Fibroblast of the conjunctiva (primary cell): ENCODE results near the gene TMX2.
A peak's percentile ranks its signal among the peaks of the same experiment; 100 is the strongest.
"Not testable (repeated sequence)": the region's sequence is repeated elsewhere in the genome, so short reads cannot be mapped to it uniquely, and the experiment has no call there.

Experiments used
- DNase-seq: peaks from one replicate; pipeline ENCODE4 v3.0.0-alpha.2; 2010; ENCODE audit warnings: low read depth

TMX2 gene

DNA sequence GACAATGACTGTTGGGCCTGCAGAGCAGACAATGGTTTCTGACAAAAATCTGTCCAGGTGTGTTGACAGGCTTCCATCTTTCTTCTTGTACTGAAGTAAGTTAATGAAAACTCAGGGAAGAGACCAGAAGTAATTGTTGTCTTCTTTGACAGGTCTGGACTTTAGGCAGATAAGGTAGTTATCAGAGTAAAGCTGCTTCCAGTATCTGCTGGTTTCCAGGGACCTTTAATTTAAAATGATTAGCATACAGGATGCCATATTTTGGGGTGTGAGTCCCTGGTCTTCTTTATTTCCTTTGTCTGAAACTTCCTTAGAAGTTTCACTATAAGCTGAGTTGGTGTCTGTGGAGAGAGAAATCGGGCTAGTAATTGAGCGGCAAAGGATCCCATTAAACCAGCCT is 1.4 kb downstream of the TMX2 start:
- DNase-seq: no peak

DNA sequence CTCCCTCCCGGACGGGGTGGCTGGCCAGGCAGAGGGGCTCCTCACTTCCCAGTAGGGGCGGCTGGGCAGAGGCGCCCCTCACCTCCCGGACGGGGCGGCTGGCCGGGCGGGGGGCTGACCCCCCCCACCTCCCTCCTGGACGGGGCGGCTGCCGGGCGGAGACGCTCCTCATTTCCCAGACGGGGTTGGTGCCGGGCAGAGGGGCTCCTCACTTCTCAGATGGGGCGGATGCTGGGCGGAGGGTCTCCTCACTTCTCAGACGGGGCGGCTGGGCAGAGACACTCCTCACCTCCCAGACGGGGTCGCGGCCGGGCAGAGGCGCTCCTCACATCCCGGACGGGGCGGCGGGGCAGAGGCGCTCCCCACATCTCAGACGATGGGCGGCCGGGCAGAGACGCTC is 4.3 kb downstream of the TMX2 start:
- DNase-seq: not testable (repeated sequence)

DNA sequence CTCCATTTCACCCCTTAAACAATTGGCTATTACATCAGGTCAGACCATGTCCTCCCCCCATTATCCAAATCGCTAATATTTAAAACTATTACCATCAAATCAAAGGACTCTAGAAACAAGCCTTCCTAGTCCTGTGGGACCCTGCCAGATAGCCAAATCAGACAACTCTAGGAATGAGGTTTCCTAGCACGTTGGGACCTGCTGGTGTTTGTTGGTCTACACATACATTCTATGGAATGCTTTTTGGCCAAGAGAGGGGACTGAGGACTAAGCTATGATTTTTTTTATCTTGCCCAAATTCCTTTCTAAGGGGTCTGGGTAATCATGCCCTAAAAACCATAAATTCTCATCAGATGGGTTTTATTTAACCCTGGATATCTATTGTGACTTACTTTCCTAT is 14.8 kb downstream of the TMX2 start:
- DNase-seq: no peak

DNA sequence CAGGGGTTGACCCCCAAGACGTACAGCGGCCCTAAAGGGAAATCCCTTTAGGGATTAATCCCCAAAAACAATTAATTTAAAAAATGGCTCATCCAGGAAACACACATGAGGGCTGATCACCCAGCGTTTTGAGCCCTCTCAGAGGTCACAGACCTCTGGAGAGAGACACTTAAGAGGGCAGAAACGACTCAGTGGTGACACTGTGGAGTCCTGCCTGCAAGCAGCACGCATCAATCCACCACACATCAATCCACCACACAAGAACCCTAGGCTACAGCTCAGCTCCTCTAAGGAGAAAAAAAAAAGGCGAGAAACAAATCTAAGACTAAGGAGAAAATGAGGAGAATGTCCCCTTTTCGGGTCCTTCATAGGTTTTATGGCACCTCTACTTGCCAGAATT is 16.4 kb downstream of the TMX2 start:
- no peak for DNase-seq

DNA sequence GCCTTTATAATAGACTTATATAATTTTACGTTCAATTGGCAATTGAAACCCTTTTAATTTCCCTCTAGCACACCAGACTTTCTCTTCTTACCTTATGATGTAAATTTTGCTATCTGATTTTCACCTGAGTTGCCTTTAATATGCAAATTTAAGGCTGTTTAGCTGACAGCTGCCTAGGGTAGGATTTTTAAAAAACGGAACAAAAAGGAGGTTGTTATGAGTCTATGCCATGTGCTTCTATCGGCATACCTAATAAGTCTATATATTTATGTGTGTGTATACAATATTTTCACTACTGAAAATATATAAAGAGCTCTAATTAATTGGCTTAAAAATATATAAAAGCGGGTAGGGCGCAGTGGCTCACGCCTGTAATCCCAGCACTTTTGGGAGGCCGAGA is 17.1 kb downstream of the TMX2 start:
- no peak for DNase-seq

DNA sequence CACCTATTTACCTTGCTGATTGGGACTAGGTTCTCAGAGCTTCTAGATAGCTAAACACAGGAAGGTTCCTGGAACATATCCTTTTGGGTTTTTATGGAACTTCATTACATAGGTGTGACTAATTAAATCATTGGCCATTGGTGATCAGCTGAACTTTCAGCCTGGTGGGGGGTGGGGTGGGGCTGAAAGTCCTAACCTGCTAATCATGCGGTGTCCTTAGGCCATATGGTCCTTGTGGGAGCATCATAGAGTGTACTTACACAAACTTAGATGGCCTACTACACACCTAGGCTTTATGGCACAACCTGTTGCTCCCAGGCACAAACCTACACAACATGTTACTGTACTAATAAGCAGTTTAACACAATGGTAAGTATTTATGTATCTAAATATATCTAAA is 20.3 kb downstream of the TMX2 start:
- DNase-seq: no peak

DNA sequence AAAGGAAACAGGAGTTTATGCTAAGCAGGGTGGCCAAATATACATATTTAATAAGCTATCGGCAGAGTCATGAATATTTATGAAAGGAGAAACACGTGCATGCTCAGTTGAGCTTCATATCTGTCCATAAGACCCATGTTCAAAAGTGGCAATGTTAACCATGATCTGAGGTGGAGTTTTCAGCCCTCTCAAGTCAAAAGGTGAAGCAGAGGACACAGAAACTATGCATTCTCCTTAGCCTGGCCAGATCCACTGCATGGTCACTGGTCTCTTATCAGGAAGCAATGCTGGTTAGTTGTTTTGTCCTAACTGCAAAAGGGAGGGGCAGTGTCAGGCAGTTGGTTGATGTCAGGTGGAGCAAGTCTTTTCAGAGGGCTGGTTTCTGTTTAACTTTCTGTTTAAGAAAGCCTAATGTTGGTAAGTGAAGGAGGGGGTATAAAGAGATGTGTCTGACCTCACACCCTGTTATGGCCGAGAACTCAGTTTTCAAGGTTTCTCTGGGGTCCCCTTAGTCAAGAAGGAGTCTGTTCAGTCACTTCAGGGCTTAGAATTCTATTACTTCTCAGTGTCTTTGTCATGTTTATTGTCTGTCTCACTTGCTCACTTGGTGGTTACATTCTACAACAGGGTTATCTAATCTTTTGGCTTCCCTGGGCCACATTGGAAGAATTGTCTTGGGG is 23.4 kb downstream of the TMX2 start:
- no peak for DNase-seq

DNA sequence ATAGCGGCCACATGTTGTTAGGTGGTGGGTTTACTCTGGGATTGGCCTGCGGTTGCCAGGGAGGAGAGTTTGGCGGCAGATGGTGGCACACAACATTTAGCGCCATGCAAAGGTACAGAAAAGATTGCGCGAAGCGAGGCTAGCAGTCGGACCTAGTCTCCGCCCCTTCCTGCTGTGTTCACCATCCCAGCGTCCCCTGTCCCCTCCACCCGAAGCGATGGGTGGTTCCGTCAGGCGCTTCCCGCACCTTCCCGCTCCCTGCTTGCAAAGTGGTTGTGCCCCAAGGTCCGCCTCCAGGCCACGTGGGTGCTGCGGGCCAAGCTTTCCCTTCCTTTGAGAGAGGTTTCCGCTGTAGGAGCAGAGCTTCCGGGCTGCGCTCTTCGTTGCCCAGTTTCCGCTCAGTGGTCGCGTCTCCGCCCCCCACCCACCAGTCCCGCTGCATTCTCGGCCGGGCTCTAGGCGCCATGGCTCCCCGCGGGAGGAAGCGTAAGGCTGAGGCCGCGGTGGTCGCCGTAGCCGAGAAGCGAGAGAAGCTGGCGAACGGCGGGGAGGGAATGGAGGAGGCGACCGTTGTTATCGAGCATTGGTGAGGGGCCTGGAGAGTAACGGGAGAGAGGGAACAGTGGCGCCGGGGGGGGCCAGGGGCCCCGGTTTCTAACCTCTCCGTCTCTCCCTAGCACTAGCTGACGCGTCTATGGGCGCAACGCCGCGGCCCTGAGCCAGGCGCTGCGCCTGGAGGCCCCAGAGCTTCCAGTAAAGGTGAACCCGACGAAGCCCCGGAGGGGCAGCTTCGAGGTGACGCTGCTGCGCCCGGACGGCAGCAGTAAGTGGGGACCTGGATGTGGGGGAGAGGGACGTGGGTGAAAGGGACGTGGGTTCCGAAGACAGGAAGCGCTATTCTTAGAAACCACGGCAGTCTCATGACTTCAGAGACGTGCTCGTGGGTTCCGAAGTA is 29.0 kb downstream of the TMX2 start, which contains the start of gene SELENOH:
SELENOH (plus strand) TSS at position 360 of the 955 bp plus-strand sequence; CDS start at position 465, 105 bp downstream.
- peak; percentile 97 for DNase-seq

DNA sequence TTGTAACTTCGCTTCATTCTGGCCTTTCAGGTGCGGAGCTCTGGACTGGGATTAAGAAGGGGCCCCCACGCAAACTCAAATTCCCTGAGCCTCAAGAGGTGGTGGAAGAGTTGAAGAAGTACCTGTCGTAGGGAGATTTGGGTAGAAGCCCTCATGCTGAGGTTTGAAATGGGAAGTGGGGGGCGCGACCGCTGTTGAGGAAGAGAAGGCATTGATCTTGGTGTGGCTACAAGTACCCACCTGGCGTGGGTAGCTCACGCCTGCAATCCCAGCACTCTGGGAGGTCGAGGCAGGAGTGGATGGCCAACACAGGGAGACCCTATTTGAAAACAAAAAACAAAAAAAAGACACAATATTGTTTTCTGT is 29.7 kb downstream of the TMX2 start:
- no peak for DNase-seq

DNA sequence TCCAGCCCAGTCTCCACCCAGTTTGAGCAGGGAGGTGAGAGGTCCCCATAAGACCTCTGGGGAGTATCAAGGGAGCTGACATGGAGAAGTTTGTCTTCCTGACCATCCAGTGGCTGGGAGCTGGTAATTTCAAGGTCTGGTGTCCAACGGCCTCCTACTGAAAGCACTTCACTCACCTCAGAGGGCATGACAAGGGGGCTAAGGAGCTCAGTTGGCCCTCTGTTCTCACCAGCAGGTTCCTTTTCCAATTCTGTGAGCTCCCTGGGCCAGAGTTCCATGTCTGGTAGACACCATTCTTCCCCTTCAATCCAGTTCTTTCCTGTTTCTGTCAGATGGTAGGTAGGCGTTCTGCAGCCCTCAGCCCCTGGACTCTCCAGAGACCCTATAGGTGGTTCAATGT is 32.0 kb downstream of the TMX2 start:
- DNase-seq: no peak

DNA sequence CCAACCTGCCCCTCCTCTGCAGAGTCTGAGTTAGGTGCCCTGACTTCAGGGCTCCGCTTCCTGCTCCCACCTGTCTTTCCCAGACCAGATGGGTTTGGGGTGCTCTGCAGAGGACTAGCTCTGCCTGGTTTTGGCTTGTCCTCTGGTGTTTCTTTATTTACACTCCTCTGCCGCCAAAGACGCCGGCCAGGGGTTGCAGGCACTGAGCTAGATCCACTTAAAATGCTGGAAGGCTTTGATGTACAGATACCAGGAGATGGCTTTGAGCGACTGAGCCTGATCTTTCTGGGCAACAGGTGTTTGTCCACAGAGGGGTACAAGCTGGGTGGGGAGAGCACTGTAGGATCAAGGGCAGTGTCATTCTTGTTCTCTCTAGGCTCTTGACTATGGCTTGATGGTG is 32.8 kb downstream of the TMX2 start:
- DNase-seq: no peak

DNA sequence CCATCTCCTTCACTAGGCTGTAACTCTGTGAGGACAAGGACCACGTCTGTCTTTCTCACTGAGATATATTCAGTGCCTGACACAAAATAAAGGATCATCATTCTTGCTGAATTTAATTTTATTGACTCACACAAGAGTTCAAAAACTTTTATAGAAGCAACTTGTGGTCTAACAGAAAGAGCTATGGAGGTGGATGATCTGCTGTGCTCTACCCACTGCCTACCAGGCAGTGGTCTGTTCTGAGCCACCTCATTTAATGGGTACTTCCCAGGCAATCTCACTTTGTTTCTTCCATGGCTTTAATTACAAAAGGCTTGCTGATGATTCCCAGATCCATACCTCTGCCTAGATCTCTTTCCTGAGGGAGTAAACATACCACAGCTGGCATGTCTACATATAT is 34.5 kb downstream of the TMX2 start:
- DNase-seq: no peak

DNA sequence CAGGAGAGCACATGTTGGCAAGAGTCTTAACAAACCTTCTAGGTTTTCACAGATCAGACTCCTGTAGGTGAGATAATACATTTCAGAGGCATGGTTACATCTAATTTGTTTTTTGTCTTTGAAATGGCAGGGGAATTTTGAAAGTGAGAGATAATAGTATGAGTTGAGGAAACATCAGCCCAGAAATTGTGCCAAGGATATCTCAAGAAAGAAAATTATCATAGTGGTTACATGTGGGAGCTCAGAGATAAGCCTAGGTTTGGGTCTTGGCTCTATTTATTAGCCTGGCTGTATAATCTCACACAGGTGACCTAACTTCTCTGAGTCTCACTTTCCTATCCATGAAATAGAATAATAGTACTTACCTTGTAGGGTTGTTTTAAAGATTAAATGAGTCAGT is 38.8 kb downstream of the TMX2 start:
- no peak for DNase-seq

DNA sequence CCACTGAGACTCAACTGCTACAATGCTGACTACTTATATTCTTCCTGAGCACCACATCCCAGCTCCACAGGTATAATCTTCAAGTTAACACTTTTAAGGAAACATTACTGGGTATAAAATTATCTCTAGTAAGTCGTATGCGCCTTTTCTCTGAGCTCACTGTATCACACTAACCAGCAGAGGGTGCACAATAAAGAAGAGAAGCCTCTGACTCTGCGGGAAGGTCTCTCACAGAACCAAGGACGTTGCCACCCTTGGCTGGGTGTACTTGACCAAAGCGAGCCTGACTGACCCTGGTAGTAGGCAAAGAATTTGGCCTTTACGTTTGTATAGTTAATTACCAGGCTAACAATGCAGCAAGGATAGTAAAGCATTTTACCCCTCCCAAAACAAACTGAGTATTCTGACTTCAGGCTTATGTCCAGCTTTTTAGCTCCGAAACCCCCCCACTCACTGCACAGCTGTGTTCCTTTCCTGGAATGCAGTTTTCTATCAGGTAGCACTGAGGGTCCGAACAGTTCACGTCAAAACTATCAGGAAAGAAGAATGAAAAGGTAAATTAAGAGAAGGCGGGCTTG is 39.4 kb downstream of the TMX2 start, which contains the start of gene BTBD18:
BTBD18 (minus strand) TSS at position 144 of the 578 bp plus-strand sequence. CDS start 631 bp downstream, outside the sequence.
- peak; percentile 42 for DNase-seq

DNA sequence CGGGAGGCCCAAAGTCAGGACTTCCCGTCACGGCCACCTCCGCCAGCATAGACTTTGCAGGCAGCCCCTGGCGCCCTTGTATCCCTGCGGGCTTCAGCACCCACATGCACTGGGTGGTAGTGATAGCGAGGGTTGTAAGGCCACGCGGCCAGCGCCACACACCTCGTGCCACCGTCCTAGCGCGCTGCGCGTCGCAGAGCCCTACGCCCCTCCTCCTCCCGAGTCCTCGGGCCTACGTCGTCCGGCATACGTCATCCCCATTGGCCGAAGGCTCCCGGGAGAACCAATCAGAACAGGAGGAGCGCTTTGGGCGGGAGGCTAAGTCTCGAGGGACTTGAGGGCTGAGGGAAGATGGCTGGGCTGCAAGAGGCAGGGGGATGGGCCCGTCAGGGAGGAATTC is 40.6 kb downstream of the TMX2 start:
- DNase-seq: no peak

DNA sequence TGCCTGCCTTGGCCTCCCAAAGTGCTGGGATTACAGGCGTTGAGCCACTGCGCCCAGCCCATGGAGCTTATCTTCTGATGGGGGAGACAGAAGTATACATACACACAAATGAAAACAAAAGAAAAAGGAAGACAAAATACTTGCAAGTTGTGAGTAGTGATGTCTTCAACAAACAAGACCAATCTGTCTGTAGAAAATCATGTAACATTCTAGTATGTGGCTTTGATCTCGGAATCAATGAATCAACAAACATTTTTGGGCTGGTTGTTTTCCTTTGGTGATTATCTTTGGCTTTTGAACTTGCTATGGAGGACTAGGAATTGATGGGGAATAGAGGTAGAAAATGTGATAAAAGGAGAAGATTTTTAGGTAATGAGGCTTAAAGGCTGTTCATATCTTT is 45.8 kb downstream of the TMX2 start:
- no peak for DNase-seq

DNA sequence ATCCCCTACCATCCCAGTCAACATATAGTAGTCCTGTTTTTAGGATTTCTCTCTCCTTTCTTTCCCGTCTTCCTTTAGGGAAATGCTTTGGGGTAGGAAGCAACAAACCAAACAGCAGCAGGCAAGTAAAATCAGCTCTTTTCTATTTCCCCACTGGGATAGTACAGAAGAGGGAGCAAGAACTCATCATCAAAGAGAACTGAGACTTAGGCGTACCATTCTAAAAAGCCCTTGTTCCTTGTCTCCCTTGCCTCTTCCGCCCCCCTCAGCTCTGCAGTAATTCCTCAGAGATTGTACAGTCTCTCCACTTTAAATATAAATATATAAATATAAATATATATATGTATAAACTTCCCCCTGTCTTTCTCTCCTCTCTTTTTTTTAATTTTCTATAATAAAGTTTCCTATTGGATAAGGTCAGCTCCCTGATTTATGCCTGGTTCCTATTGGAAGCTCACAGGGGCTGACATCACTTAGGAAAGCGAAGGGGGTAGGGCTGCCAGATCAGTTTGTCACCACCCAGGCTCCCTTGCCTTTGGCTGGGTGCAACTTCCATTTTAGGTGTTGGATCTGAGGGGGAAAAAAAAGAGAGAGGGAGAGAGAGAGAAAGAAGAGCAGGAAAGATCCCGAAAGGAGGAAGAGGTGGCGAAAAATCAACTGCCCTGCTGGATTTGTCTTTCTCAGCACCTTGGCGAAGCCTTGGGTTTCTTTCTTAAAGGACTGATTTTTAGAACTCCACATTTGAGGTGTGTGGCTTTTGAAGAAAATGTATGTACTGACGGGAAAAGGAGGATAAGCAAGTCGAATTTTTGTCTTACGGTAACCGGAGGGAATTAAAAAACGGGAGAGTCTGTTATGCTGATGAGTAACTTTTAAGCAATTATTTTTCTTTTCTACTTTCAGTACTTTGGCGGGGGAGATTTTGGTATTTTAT is 49.2 kb downstream of the TMX2 start, which contains the start of gene CTNND1:
CTNND1 (plus strand) TSS at position 502 of the 934 bp plus-strand sequence. CDS start 29,677 bp downstream, outside the sequence.
- DNase-seq: peak; percentile 98

DNA sequence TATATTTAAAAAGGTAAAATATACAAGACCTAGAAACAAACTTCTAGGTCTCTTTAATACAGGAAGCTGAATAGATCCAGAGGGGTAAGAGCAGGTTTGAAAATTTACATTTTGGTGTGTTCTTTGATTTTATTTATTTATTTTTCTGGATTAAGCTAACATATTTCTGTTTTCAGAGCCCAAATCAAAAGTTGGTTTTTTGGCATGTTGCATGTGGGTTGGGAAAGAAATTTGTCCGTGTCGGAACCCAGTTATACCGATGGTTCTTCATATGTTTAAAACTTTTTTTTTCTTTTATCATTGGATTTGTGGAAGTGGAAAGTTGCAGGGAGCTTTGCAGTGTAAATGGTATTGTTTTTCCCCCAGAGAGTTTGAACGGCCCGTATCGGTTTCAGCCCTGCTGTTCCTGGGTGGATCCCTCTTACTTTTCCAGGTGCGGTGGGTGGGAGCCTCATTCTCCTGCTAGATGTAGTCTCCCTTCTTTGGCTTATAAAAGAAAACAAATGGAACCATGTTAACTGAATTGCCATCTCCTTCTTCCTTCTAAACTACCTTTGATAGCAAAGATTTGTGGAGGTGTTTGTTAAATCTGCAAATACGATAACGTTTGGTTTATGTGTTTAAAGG is 50.0 kb downstream of the TMX2 start:
- no peak for DNase-seq

DNA sequence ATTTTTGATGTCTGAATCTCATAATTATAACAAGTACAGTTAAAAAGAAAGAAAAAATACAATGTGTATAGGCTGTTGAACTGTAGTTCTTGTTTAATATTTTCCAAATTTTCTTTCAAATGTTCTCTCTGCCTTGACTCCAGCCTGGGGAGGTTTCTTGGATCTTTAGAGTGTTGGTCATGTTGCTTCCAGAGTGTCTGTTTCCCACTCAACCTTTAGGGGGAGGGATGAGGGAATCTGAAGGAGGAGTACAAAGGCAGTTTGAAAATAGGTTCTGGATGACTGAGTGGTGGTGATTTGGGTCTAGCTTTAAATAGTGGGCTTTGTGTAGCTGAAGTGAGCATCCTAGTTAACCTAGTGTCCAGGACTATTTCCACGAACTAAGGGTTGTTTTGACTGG is 51.2 kb downstream of the TMX2 start:
- DNase-seq: no peak

DNA sequence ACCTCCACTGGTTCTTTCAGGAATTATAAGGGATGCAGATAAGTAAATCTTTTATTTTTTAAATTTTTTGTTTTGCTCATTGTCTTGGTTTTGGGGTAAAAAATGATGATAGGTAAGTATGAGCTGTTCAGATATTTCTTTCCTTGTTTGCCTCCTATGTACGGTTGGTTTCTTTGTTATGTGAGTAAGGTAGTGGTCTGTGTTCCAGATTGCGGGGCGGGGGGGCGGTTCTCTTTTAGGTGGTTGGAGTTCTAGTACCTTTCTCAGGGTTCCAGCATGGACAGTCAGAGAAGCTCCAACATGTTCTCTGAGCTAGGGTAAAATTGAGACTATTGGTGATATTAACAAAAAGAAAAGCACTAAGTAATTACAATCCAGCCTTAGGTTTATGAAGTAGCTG is 51.6 kb downstream of the TMX2 start:
- no peak for DNase-seq

DNA sequence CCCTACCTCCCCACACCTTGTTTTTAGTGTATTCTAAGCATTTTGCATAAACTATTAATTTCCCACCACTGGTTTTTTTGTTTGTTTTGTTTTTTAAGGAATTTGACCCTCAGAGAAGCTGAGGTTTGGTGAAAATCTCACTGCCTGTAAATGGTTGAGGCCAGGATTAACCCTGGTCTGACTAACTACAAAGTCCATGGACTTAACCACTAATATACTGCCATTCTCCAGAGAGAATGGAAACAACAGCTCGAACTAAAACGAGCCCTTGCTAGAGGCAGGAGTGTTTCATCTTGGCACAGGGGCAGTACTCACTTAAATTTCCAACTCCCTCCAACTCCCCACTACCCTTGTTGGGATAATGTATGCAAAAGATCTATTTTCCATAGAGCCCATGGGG is 52.2 kb downstream of the TMX2 start:
- DNase-seq: no peak
